NCI-H345 treated with DMSO at 0.1 percent for 48 hours (cell line): Measurements from ENCODE around the gene DPP10.

Experiments used
- DNase-seq: peaks from one replicate; lab custom pipeline; 2025; ENCODE audit not compliant: unreplicated experiment; lab: John Stamatoyannopoulos, UW

DPP10 gene

DNA sequence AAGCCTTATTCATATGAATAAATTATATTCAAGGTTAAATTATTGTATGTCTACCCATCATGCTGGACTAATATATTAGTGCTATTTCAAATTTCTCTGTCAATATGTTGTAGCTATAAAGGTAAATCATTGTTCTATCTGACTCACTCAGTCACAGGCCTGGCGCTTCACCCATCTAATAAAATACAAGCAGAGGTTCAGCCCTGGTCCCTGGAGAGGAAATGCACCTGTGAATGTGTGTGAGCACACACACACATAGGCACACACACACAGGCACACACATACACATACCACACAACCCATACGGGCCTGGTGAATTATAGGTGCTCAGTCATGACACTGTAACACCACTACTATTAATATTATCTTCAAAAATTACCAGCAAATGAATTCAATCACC, 1396.1 kb downstream of the DPP10 start:
- DNase-seq: no peak

DNA sequence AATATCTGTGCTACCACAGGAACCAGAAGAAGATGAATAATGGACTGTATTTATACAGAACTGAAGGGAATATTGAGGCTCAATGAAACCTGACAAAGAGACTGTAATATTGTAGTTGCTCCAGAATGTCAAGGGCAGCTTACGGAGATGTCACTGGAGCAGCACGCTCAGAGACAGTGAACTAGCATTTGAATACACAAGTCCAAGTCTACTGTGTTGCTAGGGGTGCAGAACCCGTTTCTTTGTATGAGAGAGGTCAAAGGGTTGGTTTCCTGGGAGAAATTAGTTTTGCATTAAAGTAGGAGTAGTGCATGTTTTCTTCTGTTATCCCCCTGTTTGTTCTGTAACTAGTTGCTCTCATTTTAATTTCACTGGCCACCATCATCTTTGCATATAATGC, 1399.9 kb downstream of the DPP10 start:
- no peak for DNase-seq

DNA sequence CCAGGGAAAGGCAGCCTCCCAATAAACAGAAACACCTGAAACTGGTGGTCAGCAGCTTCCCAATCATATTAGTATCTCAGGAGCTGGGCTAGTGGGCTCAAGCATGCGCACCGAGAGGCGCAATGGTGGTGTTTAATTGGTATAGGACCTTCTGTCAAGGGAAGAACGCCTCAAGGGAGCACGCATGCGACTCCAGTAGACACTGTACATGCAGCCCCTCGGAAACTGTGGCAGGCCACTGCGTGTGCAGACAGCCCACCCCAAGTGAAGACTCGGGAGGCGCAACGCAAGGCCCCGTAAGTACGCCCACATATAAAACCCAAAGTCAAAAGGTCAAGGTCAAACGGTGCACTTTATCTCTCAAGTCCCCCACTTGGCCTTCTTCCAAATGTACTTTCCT, 1405.8 kb downstream of the DPP10 start:
- no peak for DNase-seq

DNA sequence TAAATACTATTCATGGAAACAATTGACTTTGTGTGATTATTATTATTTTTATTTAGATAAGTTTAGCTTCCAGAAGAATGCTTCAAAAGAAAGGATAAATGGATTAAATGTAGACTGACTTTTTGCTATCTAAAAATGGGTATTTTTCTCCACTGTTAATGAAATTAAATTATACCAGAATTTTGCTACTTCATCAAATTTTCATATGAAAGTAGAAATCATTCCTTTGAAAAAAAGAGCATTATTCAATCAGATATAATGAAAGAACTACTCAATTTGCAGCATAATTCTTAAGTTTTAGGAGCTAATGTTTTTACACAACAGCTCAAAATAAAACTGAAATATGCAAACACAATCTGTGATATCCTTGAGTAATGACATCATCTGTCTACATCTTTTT, 1424.6 kb downstream of the DPP10 start:
- no peak for DNase-seq

DNA sequence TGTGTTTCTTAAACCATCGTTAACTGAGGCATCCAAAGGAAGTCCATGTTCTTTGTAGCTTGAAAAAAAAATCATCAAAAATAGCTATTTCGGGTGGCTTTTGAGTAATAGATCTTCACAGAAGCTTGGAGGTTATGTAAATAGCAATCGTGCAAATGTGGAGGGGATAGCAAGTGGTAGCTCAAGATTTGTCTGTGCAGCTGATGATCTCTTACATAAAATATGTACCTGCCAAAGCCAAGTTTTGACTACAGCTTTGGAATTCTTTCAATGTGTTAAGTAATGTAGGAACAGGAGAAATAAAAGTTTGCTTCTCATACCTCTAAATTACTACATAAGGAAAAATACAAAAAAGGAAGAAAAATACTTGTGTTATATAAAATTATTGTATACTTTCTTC, 1432.0 kb downstream of the DPP10 start:
- no peak for DNase-seq

DNA sequence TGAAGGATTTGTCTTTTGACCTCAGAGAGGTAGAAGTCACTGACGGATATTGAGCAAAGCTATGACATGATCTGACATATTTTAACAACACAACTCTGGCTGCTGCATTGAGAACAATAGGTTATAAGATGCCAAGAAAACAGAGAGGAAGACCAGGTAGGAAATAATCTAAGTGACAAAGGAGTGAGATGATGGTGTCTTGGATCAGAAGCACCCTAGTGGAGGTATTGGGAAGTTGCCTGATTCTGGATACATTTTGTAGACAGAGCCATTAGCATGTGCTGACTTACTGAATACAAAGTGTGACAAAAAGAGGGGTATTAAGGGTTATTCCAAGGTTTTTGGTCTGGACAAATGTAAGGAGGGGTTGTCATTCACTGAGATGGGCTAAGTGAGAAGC, 1438.1 kb downstream of the DPP10 start:
- no peak for DNase-seq

DNA sequence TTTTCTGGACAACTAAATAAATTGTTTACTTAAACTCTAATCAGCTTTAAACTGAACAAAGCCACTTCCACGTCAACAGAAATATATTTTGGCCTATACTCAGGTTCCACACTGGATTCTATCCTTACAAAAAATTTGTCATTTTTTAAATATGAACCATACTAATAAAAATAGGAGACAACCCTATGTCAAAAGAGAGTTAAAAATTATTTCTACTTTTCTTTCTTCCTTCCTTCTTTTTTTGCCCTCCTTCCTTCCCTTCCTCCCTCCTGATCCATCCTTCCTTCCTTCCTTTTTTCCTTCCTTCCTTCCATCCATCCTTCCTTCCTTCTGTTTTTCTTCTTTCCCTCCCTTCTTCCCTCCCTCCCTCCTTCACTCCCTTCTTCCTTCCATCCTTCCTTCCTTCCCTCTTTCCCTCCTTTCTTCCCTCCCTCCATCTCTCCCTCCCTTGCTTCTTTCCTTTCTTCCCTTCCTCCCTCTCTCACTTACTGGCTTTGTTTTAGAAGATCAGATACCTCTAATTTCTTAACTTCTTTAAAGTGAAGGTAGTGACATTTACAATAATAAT, 1444.9 kb downstream of the DPP10 start:
- DNase-seq: no peak
